Nephron progenitor cell (in vitro differentiated cells): ENCODE data around the gene CALR.
A peak's percentile ranks its signal among the peaks of the same experiment; 100 is the strongest.
"Not testable (repeated sequence)": the region's sequence is repeated elsewhere in the genome, so short reads cannot be mapped to it uniquely, and the experiment has no call there.

Source experiments
- DNase-seq: peaks from one replicate; pipeline ENCODE4 v3.0.0; 2021
- H3K27ac Mint-ChIP-seq: 2 replicates; pipeline ENCODE4 v1.8.0; 2021; ENCODE audit warnings: mild to moderate bottlenecking, moderate library complexity, mixed read lengths
- H3K27me3 Mint-ChIP-seq: 2 replicates; pipeline ENCODE4 v1.8.0; 2021; ENCODE audit warnings: mild to moderate bottlenecking, low read depth, mixed read lengths; ENCODE audit not compliant: poor library complexity
- H3K36me3 Mint-ChIP-seq: 2 replicates; pipeline ENCODE4 v1.8.0; 2021; ENCODE audit warnings: low read depth, mixed read lengths
- H3K4me1 Mint-ChIP-seq: 2 replicates; pipeline ENCODE4 v1.8.0; 2021; ENCODE audit warnings: mixed read lengths
- H3K4me3 Mint-ChIP-seq: 2 replicates; pipeline ENCODE4 v1.8.0; 2021; ENCODE audit warnings: mild to moderate bottlenecking, moderate library complexity, mixed read lengths
- H3K9me3 Mint-ChIP-seq: 2 replicates; pipeline ENCODE4 v1.8.0; 2021; ENCODE audit warnings: mild to moderate bottlenecking, moderate library complexity, mixed read lengths
- CTCF ChIP-seq: fragments of 200-600 bp; sonication (generic); IDR thresholded peaks from 2 replicates; pipeline ENCODE4 v1.5.0; 2021; ENCODE audit warnings: antibody characterized with exemption

CALR gene

GRCh38 chr19:12937927-12938778, at the start of gene CALR:
CALR (plus strand) TSS chr19:12938609; CDS start chr19:12938680, 71 bp downstream.
- no peak for TF ChIP-seq CTCF
- peak; percentile 99 for DNase-seq
- Mint-ChIP-seq H3K4me3 (peak within 1 kb of the TSS; percentile 100), H3K27me3 (no peaks in the 10 kb centered on the region), H3K27ac (peak within 1 kb of the TSS; percentile 98), H3K36me3 (peaks cover 47% of the 10 kb centered on the region), H3K4me1 (peaks cover 62% of the 10 kb centered on the region), H3K9me3 (no peaks in the 10 kb centered on the region)

GRCh38 chr19:12890299-12890786, 48.1 kb upstream of the CALR start:
- Mint-ChIP-seq H3K27ac (peak overlapping the region; percentile 99), H3K4me1 (peaks cover 32% of the 10 kb centered on the region), H3K4me3 (peak overlapping the region; percentile 99), H3K27me3 (peaks cover 41% of the 10 kb centered on the region), H3K36me3 (peaks cover 13% of the 10 kb centered on the region)
- H3K9me3 Mint-ChIP-seq, DNase-seq: not testable (repeated sequence)

- H3K36me3 Mint-ChIP-seq = peaks cover 13% of the 10 kb centered on the region
- peaks cover 37% of the 10 kb centered on the region for H3K27me3 Mint-ChIP-seq
- peak within 1 kb of the TSS; percentile 99 for H3K4me3 Mint-ChIP-seq
- peaks cover 3% of the 10 kb centered on the region for H3K9me3 Mint-ChIP-seq
- H3K27ac Mint-ChIP-seq = peak within 1 kb of the TSS; percentile 99
- peak; percentile 91 for DNase-seq
- H3K4me1 Mint-ChIP-seq = peaks cover 32% of the 10 kb centered on the region
- TF ChIP-seq CTCF = no peak
Observed at GRCh38 chr19:12890787-12891552, 47.4 kb upstream of the CALR start, which contains the start of gene GCDH. GCDH (plus strand) TSS chr19:12891160; CDS start chr19:12891305, 145 bp downstream.

- peak; percentile 48 for DNase-seq
Observed at GRCh38 chr19:12891553-12892021, 46.8 kb upstream of the CALR start.

GRCh38 chr19:12893582-12893981, 44.8 kb upstream of the CALR start:
- TF ChIP-seq CTCF = no peak
- Mint-ChIP-seq H3K36me3 (peaks cover 13% of the 10 kb centered on the region), H3K27me3 (peaks cover 11% of the 10 kb centered on the region), H3K27ac (no peak overlapping the region), H3K4me1 (peaks cover 26% of the 10 kb centered on the region), H3K4me3 (peak overlapping the region; percentile 69), H3K9me3 (no peaks in the 10 kb centered on the region)
- DNase-seq = no peak

More at GRCh38 chr19:12891553-12892021, 46.8 kb upstream of the CALR start:
- Mint-ChIP-seq H3K4me1 (peaks cover 28% of the 10 kb centered on the region), H3K4me3 (peak overlapping the region; percentile 99), H3K9me3 (peaks cover 2% of the 10 kb centered on the region), H3K27ac (peak overlapping the region; percentile 95), H3K36me3 (peaks cover 13% of the 10 kb centered on the region), H3K27me3 (peaks cover 31% of the 10 kb centered on the region)
- TF ChIP-seq CTCF = no peak

GRCh38 chr19:12896460-12896859, 41.9 kb upstream of the CALR start:
- peaks cover 13% of the 10 kb centered on the region for H3K36me3 Mint-ChIP-seq
- DNase-seq = no peak
- H3K9me3 Mint-ChIP-seq = no peaks in the 10 kb centered on the region
- TF ChIP-seq CTCF = no peak
- peaks cover 9% of the 10 kb centered on the region for H3K4me1 Mint-ChIP-seq
- no peak overlapping the region for H3K4me3 Mint-ChIP-seq
- H3K27me3 Mint-ChIP-seq = no peaks in the 10 kb centered on the region
- H3K27ac Mint-ChIP-seq = no peak overlapping the region
